ENCODE data around the gene CLHC1.

- TF ChIP-seq EP300 (IDR thresholded peaks at IDR 0.05; ENCODE audit: low read depth) (no peak), CTCF (IDR thresholded peaks at IDR 0.05) (no peak), POLR2A (IDR thresholded peaks at IDR 0.05) (no peak)
Observed at GRCh38 chr2:55150834-55151233, 81.3 kb downstream of the CLHC1 start.
